ENCODE data around the gene FUBP1. TPM values are rescaled to one million over a fixed set of nuclear protein-coding genes. Genes with fewer than 3 reads are reported as not detected.
A peak's percentile ranks its signal among the peaks of the same experiment; 100 is the strongest.

The FUBP1 gene
- polyA plus RNA-seq, 1 of the 3 experiments (the other 2 are of a cell fraction): 64.1 TPM

DNA sequence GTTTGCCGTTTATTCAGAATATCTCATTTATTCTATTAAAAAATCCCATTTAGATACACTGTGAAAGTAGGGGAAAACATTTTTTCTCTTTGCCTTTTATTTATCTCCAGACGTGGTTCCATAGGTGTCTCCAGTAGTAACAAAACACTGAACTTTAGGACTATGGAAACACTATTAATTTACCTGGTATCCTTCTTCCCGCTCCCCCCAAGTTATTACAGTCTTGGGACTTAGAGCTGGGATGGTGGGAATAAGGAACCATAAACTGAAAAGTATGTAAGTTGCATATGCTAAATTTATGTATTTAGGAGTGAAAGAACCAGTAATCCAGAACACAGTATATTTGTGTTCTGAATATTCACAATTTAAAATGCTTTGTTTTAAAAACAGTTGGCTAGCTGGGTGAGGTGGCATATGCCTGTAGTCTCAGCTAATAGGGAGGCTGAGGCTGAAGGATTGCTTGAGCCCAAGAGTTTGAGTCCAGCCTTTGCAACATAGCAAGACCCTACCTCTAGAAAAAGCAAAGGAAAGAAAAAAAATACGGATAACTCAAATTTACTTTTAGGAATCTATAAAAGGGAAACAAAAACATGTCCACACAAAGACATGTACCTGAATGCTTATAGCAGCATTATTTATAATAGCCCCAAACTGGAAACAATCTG is 28.9 kb upstream of the FUBP1 start:
- WGBS (ENCODE audit: low lambda C conversion rate): 86% methylated on average over 4 of the region's 4 CpGs
- no peaks in the 10 kb centered on the region for H3K9me3 ChIP-seq
- DNase-seq: no peak
- H3K36me3 ChIP-seq (replicated peaks in 1 of 2; ENCODE audit: control insufficient read depth in 1 of 2, insufficient read depth in 2 of 2, low read length in 1 of 2): peaks cover under 1 to 15% of the 10 kb centered on the region in 2 experiments
- no peaks in the 10 kb centered on the region for H3K9me2 ChIP-seq
- peaks cover 6 to 8% of the 10 kb centered on the region in 2 experiments; a peak in 2 of 4 replicates for H3K4me1 ChIP-seq (ENCODE audit: control insufficient read depth in 1 of 2, insufficient read depth in 2 of 2, low read depth in 1 of 2, low read length in 1 of 2)
- H3K4me2 ChIP-seq: peak overlapping the region; percentile 71
- peak overlapping the region; percentile 96; the same call in 1 of the 2 replicates for H3K9ac ChIP-seq
- ChIA-PET CTCF (no interaction called here), POLR2A (no interaction called here)
- no peaks in the 10 kb centered on the region for H3K27me3 ChIP-seq (ENCODE audit: insufficient read depth)
- H2AFZ ChIP-seq (ENCODE audit: low read depth): no peak overlapping the region
- H4K20me1 ChIP-seq (ENCODE audit: insufficient read depth): no peaks in the 10 kb centered on the region; the same call in 1 of the 2 replicates
- no peak for TF ChIP-seq MXI1 (IDR thresholded peaks at IDR 0.05; ENCODE audit: low read depth, low read length)
- TF ChIP-seq TEAD4 (IDR thresholded peaks at IDR 0.05; ENCODE audit: borderline replicate concordance, insufficient read depth): no peak
- no peak for TF ChIP-seq NRF1 (IDR thresholded peaks at IDR 0.05; ENCODE audit: low read depth, low read length)
- no peak for TF ChIP-seq CHD2 (IDR thresholded peaks at IDR 0.05; ENCODE audit: low read length, partially characterized antibody)
- TF ChIP-seq TAF1 (IDR thresholded peaks at IDR 0.05; ENCODE audit: borderline replicate concordance, low read depth, low read length): no peak
- TF ChIP-seq JUND (IDR thresholded peaks at IDR 0.05): no peak
- no peak for TF ChIP-seq RXRA (IDR thresholded peaks at IDR 0.05; ENCODE audit: borderline replicate concordance, low read depth)
- TF ChIP-seq SIN3A (IDR thresholded peaks at IDR 0.05; ENCODE audit: borderline replicate concordance, low read depth, low read length): no peak
- TF ChIP-seq EP300 (IDR thresholded peaks at IDR 0.05; ENCODE audit: borderline replicate concordance in 1 of 2, low read depth in 1 of 2, low read length in 1 of 2): no peak
- no peak for TF ChIP-seq NFIC (IDR thresholded peaks at IDR 0.05; ENCODE audit: borderline replicate concordance)
- no peak for TF ChIP-seq RAD21 (IDR thresholded peaks at IDR 0.05; ENCODE audit: low read length)
- TF ChIP-seq, protein P1, sequence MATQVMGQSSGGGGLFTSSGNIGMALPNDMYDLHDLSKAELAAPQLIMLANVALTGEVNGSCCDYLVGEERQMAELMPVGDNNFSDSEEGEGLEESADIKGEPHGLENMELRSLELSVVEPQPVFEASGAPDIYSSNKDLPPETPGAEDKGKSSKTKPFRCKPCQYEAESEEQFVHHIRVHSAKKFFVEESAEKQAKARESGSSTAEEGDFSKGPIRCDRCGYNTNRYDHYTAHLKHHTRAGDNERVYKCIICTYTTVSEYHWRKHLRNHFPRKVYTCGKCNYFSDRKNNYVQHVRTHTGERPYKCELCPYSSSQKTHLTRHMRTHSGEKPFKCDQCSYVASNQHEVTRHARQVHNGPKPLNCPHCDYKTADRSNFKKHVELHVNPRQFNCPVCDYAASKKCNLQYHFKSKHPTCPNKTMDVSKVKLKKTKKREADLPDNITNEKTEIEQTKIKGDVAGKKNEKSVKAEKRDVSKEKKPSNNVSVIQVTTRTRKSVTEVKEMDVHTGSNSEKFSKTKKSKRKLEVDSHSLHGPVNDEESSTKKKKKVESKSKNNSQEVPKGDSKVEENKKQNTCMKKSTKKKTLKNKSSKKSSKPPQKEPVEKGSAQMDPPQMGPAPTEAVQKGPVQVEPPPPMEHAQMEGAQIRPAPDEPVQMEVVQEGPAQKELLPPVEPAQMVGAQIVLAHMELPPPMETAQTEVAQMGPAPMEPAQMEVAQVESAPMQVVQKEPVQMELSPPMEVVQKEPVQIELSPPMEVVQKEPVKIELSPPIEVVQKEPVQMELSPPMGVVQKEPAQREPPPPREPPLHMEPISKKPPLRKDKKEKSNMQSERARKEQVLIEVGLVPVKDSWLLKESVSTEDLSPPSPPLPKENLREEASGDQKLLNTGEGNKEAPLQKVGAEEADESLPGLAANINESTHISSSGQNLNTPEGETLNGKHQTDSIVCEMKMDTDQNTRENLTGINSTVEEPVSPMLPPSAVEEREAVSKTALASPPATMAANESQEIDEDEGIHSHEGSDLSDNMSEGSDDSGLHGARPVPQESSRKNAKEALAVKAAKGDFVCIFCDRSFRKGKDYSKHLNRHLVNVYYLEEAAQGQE (IDR thresholded peaks at IDR 0.05; ENCODE audit: low read depth, low read length): no peak
- no peak for TF ChIP-seq TCF12 (IDR thresholded peaks at IDR 0.05)
- no peak for TF ChIP-seq ELF1 (IDR thresholded peaks at IDR 0.05)
- TF ChIP-seq, protein P2, sequence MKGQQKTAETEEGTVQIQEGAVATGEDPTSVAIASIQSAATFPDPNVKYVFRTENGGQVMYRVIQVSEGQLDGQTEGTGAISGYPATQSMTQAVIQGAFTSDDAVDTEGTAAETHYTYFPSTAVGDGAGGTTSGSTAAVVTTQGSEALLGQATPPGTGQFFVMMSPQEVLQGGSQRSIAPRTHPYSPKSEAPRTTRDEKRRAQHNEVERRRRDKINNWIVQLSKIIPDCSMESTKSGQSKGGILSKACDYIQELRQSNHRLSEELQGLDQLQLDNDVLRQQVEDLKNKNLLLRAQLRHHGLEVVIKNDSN (IDR thresholded peaks at IDR 0.05; ENCODE audit: borderline replicate concordance, low read depth): no peak
- no peak for TF ChIP-seq FOSL2 (IDR thresholded peaks at IDR 0.05; ENCODE audit: borderline replicate concordance, low read depth)
- H3K27ac ChIP-seq (ENCODE audit: low read depth in 2 of 2, low read length in 1 of 2): no peak overlapping the region
- peaks cover 36% of the 10 kb centered on the region for H3F3A ChIP-seq (replicated peaks; ENCODE audit: insufficient read depth)
- peak overlapping the region in 1 of 2 experiments; percentile 70; a peak in 1 of 4 replicates for H3K4me3 ChIP-seq (ENCODE audit: low read depth in 2 of 2, low read length in 1 of 2)
- H3K79me2 ChIP-seq (ENCODE audit: insufficient read depth): peaks cover 85% of the 10 kb centered on the region
